DND-41 (cell line): ENCODE results near the gene SPNS3.

Source experiments
- ATAC-seq: fragments of 200-7000 bp; cut with Tn5 transposase; 3 replicates; pipeline ENCODE4 v1.9.1; 2021; ENCODE audit warnings: low read depth; ENCODE audit not compliant: insufficient read depth
- DNase-seq: peaks from one replicate; pipeline ENCODE4 v3.0.0-alpha.2; 2020
- H2AFZ ChIP-seq: 2 replicates; pipeline ENCODE4 v1.6.0; 2012; ENCODE audit warnings: low read depth, low read length
- H3K27ac ChIP-seq: 2 replicates; pipeline ENCODE4 v1.5.1; 2012; ENCODE audit warnings: low read length, inconsistent platforms
- H3K27me3 ChIP-seq: fragments of 200-600 bp; sonication (generic); 2 replicates; pipeline ENCODE4 v1.6.0; 2012; ENCODE audit warnings: low read length, mild to moderate bottlenecking, inconsistent platforms; ENCODE audit not compliant: insufficient read depth, poor library complexity
- H3K36me3 ChIP-seq: 2 replicates; pipeline ENCODE4 v1.5.1; 2012; ENCODE audit warnings: low read length, inconsistent platforms; ENCODE audit not compliant: insufficient read depth
- H3K4me1 ChIP-seq: 2 replicates; pipeline ENCODE4 v1.5.1; 2012; ENCODE audit warnings: mild to moderate bottlenecking, low read length; ENCODE audit not compliant: insufficient read depth
- H3K4me2 ChIP-seq: 2 replicates; pipeline ENCODE4 v1.6.0; 2012; ENCODE audit warnings: mild to moderate bottlenecking, moderate library complexity, low read length, inconsistent platforms; ENCODE audit not compliant: insufficient read depth
- H3K4me3 ChIP-seq, 2 experiments: fragments of 200-600 bp in 1 of 2; shearing (Covaris generic) in 1 of 2; 2 replicates each; pipeline ENCODE4 v1.5.1; 2012 to 2016; ENCODE audit warnings: inconsistent platforms in 2 of 2, low read length in 2 of 2, mild to moderate bottlenecking in 2 of 2, low read depth in 1 of 2, moderate library complexity in 1 of 2
- H3K79me2 ChIP-seq: 2 replicates; pipeline ENCODE4 v1.6.0; 2012; ENCODE audit warnings: low read length, inconsistent platforms; ENCODE audit not compliant: insufficient read depth
- H3K9ac ChIP-seq: 2 replicates; pipeline ENCODE4 v1.6.0; 2012; ENCODE audit warnings: low read depth, mild to moderate bottlenecking, inconsistent platforms, low read length, moderate library complexity
- H3K9me3 ChIP-seq: 2 replicates; pipeline ENCODE4 v1.5.1; 2012; ENCODE audit warnings: low read length, moderate library complexity, mild to moderate bottlenecking, inconsistent platforms; ENCODE audit not compliant: insufficient read depth, severe bottlenecking
- H4K20me1 ChIP-seq: 2 replicates; pipeline ENCODE4 v1.6.0; 2012; ENCODE audit warnings: low read length; ENCODE audit not compliant: insufficient read depth
- EZH2 ChIP-seq: IDR thresholded peaks from 3 replicates; pipeline ENCODE4 v1.6.1; 2012; ENCODE audit warnings: borderline replicate concordance, low read depth, mild to moderate bottlenecking, moderate library complexity, low read length, inconsistent platforms; ENCODE audit not compliant: severe bottlenecking
- TF ChIP-seq, protein P1 (sequence below): IDR thresholded peaks from 2 replicates; pipeline ENCODE4 v1.5.1; 2012; ENCODE audit warnings: borderline replicate concordance, low read length, moderate library complexity, mild to moderate bottlenecking; ENCODE audit not compliant: poor library complexity, severe bottlenecking; ENCODE audit errors: extremely low read depth

The SPNS3 gene

DNA sequence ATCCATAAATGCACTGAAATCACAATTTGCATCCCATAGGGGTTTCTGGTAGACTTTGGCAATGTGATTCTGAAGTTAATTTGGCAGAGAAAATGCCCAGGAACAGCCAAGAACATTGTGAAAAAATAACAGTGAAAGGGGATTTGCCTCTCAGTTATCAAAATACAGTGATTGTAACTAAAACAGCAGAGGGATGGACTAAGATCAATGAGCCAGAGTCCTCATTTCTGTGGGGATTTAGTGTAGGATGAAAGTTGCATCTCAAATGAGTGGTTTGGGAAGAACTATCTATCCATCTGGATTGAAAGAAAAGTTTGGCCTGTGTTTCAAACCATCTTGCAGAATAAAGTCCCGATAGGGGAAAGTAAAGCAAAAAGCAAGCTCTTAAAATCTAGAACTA is 93.4 kb downstream of the SPNS3 start:
- no peaks in the 10 kb centered on the region for H3K36me3 ChIP-seq
- no peaks in the 10 kb centered on the region for H3K79me2 ChIP-seq
- no peak for TF ChIP-seq EZH2
- TF ChIP-seq, protein P1, sequence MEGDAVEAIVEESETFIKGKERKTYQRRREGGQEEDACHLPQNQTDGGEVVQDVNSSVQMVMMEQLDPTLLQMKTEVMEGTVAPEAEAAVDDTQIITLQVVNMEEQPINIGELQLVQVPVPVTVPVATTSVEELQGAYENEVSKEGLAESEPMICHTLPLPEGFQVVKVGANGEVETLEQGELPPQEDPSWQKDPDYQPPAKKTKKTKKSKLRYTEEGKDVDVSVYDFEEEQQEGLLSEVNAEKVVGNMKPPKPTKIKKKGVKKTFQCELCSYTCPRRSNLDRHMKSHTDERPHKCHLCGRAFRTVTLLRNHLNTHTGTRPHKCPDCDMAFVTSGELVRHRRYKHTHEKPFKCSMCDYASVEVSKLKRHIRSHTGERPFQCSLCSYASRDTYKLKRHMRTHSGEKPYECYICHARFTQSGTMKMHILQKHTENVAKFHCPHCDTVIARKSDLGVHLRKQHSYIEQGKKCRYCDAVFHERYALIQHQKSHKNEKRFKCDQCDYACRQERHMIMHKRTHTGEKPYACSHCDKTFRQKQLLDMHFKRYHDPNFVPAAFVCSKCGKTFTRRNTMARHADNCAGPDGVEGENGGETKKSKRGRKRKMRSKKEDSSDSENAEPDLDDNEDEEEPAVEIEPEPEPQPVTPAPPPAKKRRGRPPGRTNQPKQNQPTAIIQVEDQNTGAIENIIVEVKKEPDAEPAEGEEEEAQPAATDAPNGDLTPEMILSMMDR: no peak
- no peak for DNase-seq
- H3K27me3 ChIP-seq: no peaks in the 10 kb centered on the region
- H3K4me3 ChIP-seq: no peak overlapping the region
- ATAC-seq: no peak
- no peaks in the 10 kb centered on the region for H3K4me1 ChIP-seq
- H3K9me3 ChIP-seq: no peaks in the 10 kb centered on the region
- H3K9ac ChIP-seq: no peak overlapping the region
- H2AFZ ChIP-seq: no peak overlapping the region
- H3K4me2 ChIP-seq: no peak overlapping the region
- no peak overlapping the region for H3K27ac ChIP-seq
- 0 out of 2 replicates have a peak, but pooled peaks cover under 1% of the 10 kb centered on the region for H4K20me1 ChIP-seq

DNA sequence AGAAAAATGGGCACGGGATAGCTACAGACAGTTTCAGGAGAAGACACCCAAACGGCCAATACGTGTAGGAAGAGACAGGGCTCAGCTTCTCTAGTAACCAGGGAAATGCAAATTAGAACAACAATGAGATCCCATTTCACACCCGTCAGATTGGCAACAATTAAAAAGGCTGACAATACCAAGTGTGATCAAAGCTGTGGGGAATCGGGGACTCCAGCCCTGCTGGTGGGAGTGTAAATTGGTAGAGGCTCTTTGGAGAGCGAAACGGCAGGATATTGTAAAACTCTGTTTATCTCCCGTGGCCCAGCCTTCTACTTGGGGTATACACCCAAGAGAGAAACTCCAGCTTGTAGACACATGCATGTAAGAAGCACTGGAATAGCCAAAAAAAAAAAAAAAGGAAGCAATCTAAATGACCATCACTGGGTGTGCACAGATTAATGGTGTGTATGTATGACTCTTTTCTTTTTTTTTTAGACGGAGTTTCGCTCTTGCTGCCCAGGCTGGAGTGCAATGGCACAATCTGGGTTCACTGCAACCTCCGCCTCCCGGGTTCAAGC is 93.9 kb downstream of the SPNS3 start:
- Histone ChIP-seq H3K36me3 (no peaks in the 10 kb centered on the region), H3K79me2 (no peaks in the 10 kb centered on the region), H3K4me2 (no peak overlapping the region), H3K27me3 (no peaks in the 10 kb centered on the region), H3K9me3 (no peaks in the 10 kb centered on the region), H3K4me3 (no peak overlapping the region), H4K20me1 (0 out of 2 replicates have a peak, but pooled peaks cover 3% of the 10 kb centered on the region), H3K4me1 (no peaks in the 10 kb centered on the region), H3K9ac (no peak overlapping the region), H3K27ac (no peak overlapping the region), H2AFZ (no peak overlapping the region)
- no peak for DNase-seq
- TF ChIP-seq, protein P1: no peak
- TF ChIP-seq EZH2: no peak
- ATAC-seq: no peak

DNA sequence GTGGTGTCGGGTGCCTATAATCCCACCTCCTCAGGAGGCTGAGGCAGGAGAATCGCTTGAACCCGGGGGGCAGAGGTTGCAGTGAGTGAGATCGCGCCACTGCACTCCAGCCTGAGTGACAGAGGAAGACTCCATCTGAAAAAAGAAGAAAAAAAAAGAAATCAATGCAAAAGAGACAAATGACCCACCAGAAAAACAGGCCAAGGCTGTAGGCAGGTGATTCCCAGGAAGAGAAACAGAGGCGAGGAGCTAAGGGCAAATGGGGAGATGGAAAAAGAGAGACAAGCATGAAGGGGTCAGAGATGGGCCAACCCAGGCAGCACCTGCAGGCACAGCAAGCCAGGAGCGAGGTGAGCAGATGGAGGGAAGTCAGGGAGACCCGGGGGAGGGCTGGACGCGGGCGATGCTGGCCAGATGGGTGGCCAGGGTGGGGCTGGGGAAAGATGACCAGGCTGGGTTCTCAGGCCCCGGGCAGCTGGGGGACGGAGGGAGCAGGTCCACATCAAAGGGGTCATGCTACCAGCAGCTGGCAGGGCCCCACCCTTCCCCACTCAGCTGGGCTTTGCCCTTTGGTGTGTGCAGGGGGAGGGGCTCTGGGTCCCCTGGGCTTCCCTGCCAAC is 95.9 kb downstream of the SPNS3 start:
- ATAC-seq: no peak
- H4K20me1 ChIP-seq: 0 out of 2 replicates have a peak, but pooled peaks cover 3% of the 10 kb centered on the region
- no peak overlapping the region for H3K9ac ChIP-seq
- H3K9me3 ChIP-seq: no peaks in the 10 kb centered on the region
- H3K4me2 ChIP-seq: no peak overlapping the region
- no peak overlapping the region for H2AFZ ChIP-seq
- no peaks in the 10 kb centered on the region for H3K27me3 ChIP-seq
- H3K36me3 ChIP-seq: no peaks in the 10 kb centered on the region
- H3K4me3 ChIP-seq: no peak overlapping the region
- TF ChIP-seq EZH2: no peak
- H3K27ac ChIP-seq: no peak overlapping the region
- no peaks in the 10 kb centered on the region for H3K79me2 ChIP-seq
- DNase-seq: no peak
- no peaks in the 10 kb centered on the region for H3K4me1 ChIP-seq

DNA sequence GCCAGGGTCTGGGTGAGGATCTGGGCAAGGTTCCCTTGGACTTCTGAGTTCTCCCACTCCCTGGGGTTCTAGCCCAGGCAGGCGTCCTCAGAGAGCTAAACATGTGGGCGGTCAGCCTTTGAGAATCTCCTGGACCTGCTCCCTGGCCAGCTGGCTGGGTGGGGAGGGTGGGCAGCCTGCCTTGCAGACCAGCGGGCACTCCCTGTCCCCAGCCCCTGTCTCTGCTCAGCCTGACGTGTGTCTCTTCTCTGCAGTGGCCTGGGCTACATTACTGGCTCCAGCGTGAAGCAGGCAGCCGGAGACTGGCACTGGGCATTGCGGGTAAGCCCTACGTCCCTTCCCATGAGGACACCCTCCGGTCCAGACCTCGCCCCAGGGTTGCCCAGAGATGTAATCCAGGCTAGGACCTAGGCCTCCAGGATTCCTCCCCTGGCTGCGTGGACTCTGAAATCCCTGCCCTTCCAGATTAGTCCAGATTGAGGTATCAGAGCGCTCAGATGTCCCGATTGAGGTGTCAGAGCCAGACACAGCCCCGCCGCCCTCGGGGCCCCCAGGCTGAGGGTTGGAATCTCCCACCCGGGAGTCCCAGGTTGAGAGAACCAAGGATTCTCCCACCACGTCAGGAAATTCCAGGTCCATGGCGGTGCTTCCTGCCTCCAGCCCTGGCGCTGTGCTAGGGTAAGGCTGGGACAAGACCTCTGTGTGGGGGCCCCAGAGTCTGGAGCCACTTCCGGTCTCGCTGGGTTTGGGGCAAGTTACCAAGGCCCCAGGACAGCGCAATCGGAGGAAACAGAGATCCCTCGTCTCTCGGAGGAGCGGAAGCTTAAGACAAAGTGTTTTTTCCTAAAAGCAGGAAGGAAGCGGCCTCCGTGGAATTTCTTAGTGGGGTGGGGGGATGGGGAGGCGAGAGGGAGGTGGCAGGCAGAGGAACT is 97.3 kb downstream of the SPNS3 start:
- ATAC-seq: no peak
- Histone ChIP-seq H4K20me1 (0 out of 2 replicates have a peak, but pooled peaks cover 3% of the 10 kb centered on the region), H3K36me3 (no peaks in the 10 kb centered on the region), H3K9me3 (no peaks in the 10 kb centered on the region), H3K4me2 (no peak overlapping the region), H2AFZ (no peak overlapping the region), H3K4me1 (no peaks in the 10 kb centered on the region), H3K79me2 (no peaks in the 10 kb centered on the region), H3K9ac (no peak overlapping the region), H3K27ac (no peak overlapping the region), H3K4me3 (no peak overlapping the region), H3K27me3 (no peaks in the 10 kb centered on the region)
- no peak for DNase-seq
- TF ChIP-seq, protein P1: no peak
- no peak for TF ChIP-seq EZH2
